HG03135 (cell line): Measurements from ENCODE around the gene UGT1A5.

Experiments used
- ATAC-seq: cut with Tn5 transposase; IDR thresholded peaks from one replicate; pipeline ENCODE4 v1.9.1; 2021; ENCODE audit warnings: mild to moderate bottlenecking, moderate library complexity; ENCODE audit not compliant: unreplicated experiment

UGT1A5 gene

GRCh38 chr2:233803994-233804393 is 91.3 kb downstream of the UGT1A5 start:
- no peak for ATAC-seq

- ATAC-seq = no peak
Measured at GRCh38 chr2:233807215-233807865, 94.6 kb downstream of the UGT1A5 start.

GRCh38 chr2:233807966-233808935 is 95.5 kb downstream of the UGT1A5 start:
- no peak for ATAC-seq

- no peak for ATAC-seq
Measured at GRCh38 chr2:233810385-233810784, 97.7 kb downstream of the UGT1A5 start.

- ATAC-seq = no peak
Measured at GRCh38 chr2:233811087-233811486, 98.4 kb downstream of the UGT1A5 start.

GRCh38 chr2:233811732-233812131 is 99.0 kb downstream of the UGT1A5 start:
- no peak for ATAC-seq

GRCh38 chr2:233813236-233814055 is 100.7 kb downstream of the UGT1A5 start:
- ATAC-seq = no peak

- ATAC-seq = no peak
Measured at GRCh38 chr2:233814056-233814835, 101.5 kb downstream of the UGT1A5 start.

- no peak for ATAC-seq
Measured at GRCh38 chr2:233815861-233816260, 103.2 kb downstream of the UGT1A5 start.

- no peak for ATAC-seq
Measured at GRCh38 chr2:233816334-233816733, 103.6 kb downstream of the UGT1A5 start.

- no peak for ATAC-seq
Measured at GRCh38 chr2:233816771-233817170, 104.1 kb downstream of the UGT1A5 start.

GRCh38 chr2:233817361-233817911 is 104.7 kb downstream of the UGT1A5 start:
- no peak for ATAC-seq

GRCh38 chr2:233817995-233818638 is 105.4 kb downstream of the UGT1A5 start:
- ATAC-seq = no peak

GRCh38 chr2:233818639-233819621 is 106.2 kb downstream of the UGT1A5 start:
- ATAC-seq = no peak

- no peak for ATAC-seq
Measured at GRCh38 chr2:233819884-233820773, 107.4 kb downstream of the UGT1A5 start.

GRCh38 chr2:233820774-233821105 is 108.0 kb downstream of the UGT1A5 start:
- ATAC-seq = no peak

- no peak for ATAC-seq
Measured at GRCh38 chr2:233821196-233821595, 108.5 kb downstream of the UGT1A5 start.

- no peak for ATAC-seq
Measured at GRCh38 chr2:233821709-233822100, 109.0 kb downstream of the UGT1A5 start.
